GM23338 (cell line): Measurements from ENCODE around the gene KIRREL3. TPM values are rescaled to one million over a fixed set of nuclear protein-coding genes. Genes with fewer than 3 reads are reported as not detected.

Source experiments
- ATAC-seq: fragments of 200-7000 bp; cut with Tn5 transposase; 3 replicates; pipeline ENCODE4 v1.9.1; 2020
- DNase-seq: peaks from one replicate; pipeline ENCODE4 v3.0.0-alpha.2; 2015; ENCODE audit warnings: low spot score
- H2AFZ ChIP-seq: fragments of 200-600 bp; sonication (generic); 2 replicates; pipeline ENCODE4 v1.8.0; 2016; ENCODE audit warnings: antibody characterized with exemption, mild to moderate bottlenecking, moderate library complexity
- H3F3A ChIP-seq: fragments of 200-600 bp; sonication (generic); replicated peaks from 2 replicates; pipeline ENCODE4 v1.8.0; 2017; ENCODE audit warnings: antibody characterized with exemption, mixed run types, low read depth
- H3K27ac ChIP-seq: fragments of 200-600 bp; sonication (generic); 2 replicates; pipeline ENCODE4 v1.6.1; 2016; ENCODE audit warnings: low read depth
- H3K27me3 ChIP-seq: fragments of 200-600 bp; sonication (generic); 2 replicates; pipeline ENCODE4 v1.8.0; 2016; ENCODE audit warnings: mild to moderate bottlenecking, mixed run types, moderate library complexity; ENCODE audit not compliant: insufficient read depth
- H3K36me3 ChIP-seq: fragments of 200-600 bp; sonication (generic); 2 replicates; pipeline ENCODE4 v1.8.0; 2016; ENCODE audit warnings: mild to moderate bottlenecking; ENCODE audit not compliant: insufficient read depth
- H3K4me1 ChIP-seq: fragments of 200-600 bp; sonication (generic); 2 replicates; pipeline ENCODE4 v1.8.0; 2016; ENCODE audit warnings: mild to moderate bottlenecking, moderate library complexity; ENCODE audit not compliant: insufficient read depth
- H3K4me2 ChIP-seq: fragments of 200-600 bp; sonication (generic); 2 replicates; pipeline ENCODE4 v1.7.1; 2017; ENCODE audit warnings: mixed run types
- H3K4me3 ChIP-seq: fragments of 200-600 bp; sonication (generic); 2 replicates; pipeline ENCODE4 v1.6.1; 2016; ENCODE audit warnings: mixed run types
- H3K79me2 ChIP-seq: fragments of 200-600 bp; sonication (generic); replicated peaks from 2 replicates; pipeline ENCODE4 v1.8.0; 2017; ENCODE audit warnings: mild to moderate bottlenecking; ENCODE audit not compliant: insufficient read depth
- H3K9me2 ChIP-seq: fragments of 200-600 bp; sonication (generic); 2 replicates; pipeline ENCODE4 v1.8.0; 2017; ENCODE audit not compliant: insufficient read depth
- H4K20me1 ChIP-seq: fragments of 200-600 bp; sonication (generic); replicated peaks from 2 replicates; pipeline ENCODE4 v1.8.0; 2017; ENCODE audit warnings: mild to moderate bottlenecking; ENCODE audit not compliant: insufficient read depth
- H3K27ac Mint-ChIP-seq: 2 replicates; pipeline ENCODE4 v1.8.0; 2020; ENCODE audit warnings: inconsistent platforms, mild to moderate bottlenecking, moderate library complexity, mixed read lengths
- H3K27me3 Mint-ChIP-seq: 3 replicates; pipeline ENCODE4 v1.8.0; 2022; ENCODE audit warnings: low read depth, mild to moderate bottlenecking, moderate library complexity, mixed read lengths, inconsistent platforms; ENCODE audit not compliant: insufficient read depth, poor library complexity
- H3K36me3 Mint-ChIP-seq: 3 replicates; pipeline ENCODE4 v1.8.0; 2021; ENCODE audit warnings: low read depth, mild to moderate bottlenecking, inconsistent platforms, moderate library complexity, mixed read lengths
- H3K4me1 Mint-ChIP-seq: 3 replicates; pipeline ENCODE4 v1.8.0; 2020; ENCODE audit warnings: mild to moderate bottlenecking, inconsistent platforms, mixed read lengths
- H3K4me3 Mint-ChIP-seq: 3 replicates; pipeline ENCODE4 v1.8.0; 2021; ENCODE audit warnings: moderate library complexity, mild to moderate bottlenecking, inconsistent platforms, mixed read lengths
- H3K9me3 Mint-ChIP-seq: 3 replicates; pipeline ENCODE4 v1.8.0; 2020; ENCODE audit warnings: moderate library complexity, mild to moderate bottlenecking, inconsistent platforms, mixed read lengths
- CREB1 ChIP-seq: fragments of 250-450 bp; sonication (Bioruptor Pico); IDR thresholded peaks from 2 replicates; pipeline ENCODE4 v1.5.0; 2020; ENCODE audit warnings: low read depth, mild to moderate bottlenecking, moderate library complexity
- EZH2 ChIP-seq: fragments of 200-600 bp; sonication (generic); IDR thresholded peaks from one replicate; pipeline ENCODE4 v1.8.0; 2017; ENCODE audit warnings: antibody characterized with exemption, mild to moderate bottlenecking, low read depth; ENCODE audit not compliant: unreplicated experiment
- EZH2phosphoT487 ChIP-seq: fragments of 200-600 bp; sonication (generic); IDR thresholded peaks from one replicate; pipeline ENCODE4 v1.8.1; 2018; ENCODE audit warnings: antibody characterized with exemption; ENCODE audit not compliant: unreplicated experiment
- JUNB ChIP-seq: IDR thresholded peaks from one replicate; pipeline ENCODE4 v1.6.1; 2016; ENCODE audit warnings: antibody characterized with exemption; ENCODE audit not compliant: unreplicated experiment
- NANOG ChIP-seq: IDR thresholded peaks from 2 replicates; pipeline ENCODE4 v1.6.1; 2016; ENCODE audit warnings: antibody characterized with exemption, borderline replicate concordance
- POLR2AphosphoS5 ChIP-seq: IDR thresholded peaks from 2 replicates; pipeline ENCODE4 v1.6.1; 2016; ENCODE audit warnings: antibody characterized with exemption, low read depth
- STAT1 ChIP-seq: IDR thresholded peaks from one replicate; pipeline ENCODE4 v1.6.1; 2016; ENCODE audit warnings: antibody characterized with exemption; ENCODE audit not compliant: unreplicated experiment
- ZNF114 ChIP-seq: fragments of 250-450 bp; sonication (Bioruptor Pico); IDR thresholded peaks from 2 replicates; pipeline ENCODE4 v1.5.0; 2020; ENCODE audit warnings: mild to moderate bottlenecking, moderate library complexity
- ZNF331 ChIP-seq: fragments of 250-450 bp; sonication (Bioruptor Pico); IDR thresholded peaks from 2 replicates; pipeline ENCODE4 v1.5.0; 2020; ENCODE audit warnings: low read depth, mild to moderate bottlenecking, moderate library complexity
- polyA plus RNA-seq: library from polyadenylated mRNA; unstranded; fragments of >200 nt; fragmentation: Nextera tagmentation; extraction: Ambion mirVana; gene quantifications from 2 replicates; pipeline ENCODE4 v1.2.1, GENCODE V29; 2016
- total RNA-seq: library from RNA; depleted of rRNA; stranded (reverse); fragments of >200 nt; shearing (Covaris generic); gene quantifications from 2 replicates; pipeline ENCODE4 v1.2.3, GENCODE V29; 2014
- TF ChIP-seq, protein P1 (sequence below): IDR thresholded peaks from 2 replicates; pipeline ENCODE4 v1.6.1; 2016; ENCODE audit warnings: antibody characterized with exemption
- TF ChIP-seq, protein P2 (sequence below): fragments of 250-450 bp; sonication (Bioruptor Pico); IDR thresholded peaks from 2 replicates; pipeline ENCODE4 v1.5.0; 2020; ENCODE audit warnings: mild to moderate bottlenecking, moderate library complexity
- TF ChIP-seq, protein P3 (sequence below), 2 experiments: fragments of 200-600 bp in 1 of 2; sonication (generic) in 1 of 2; conservative IDR thresholded peaks; 2 replicates each; pipeline versions ENCODE4 v1.5.1 to v1.6.1; 2016 to 2017; ENCODE audit warnings: antibody characterized with exemption in 2 of 2, low read depth in 2 of 2, mild to moderate bottlenecking in 2 of 2, moderate library complexity in 1 of 2
- TF ChIP-seq, protein P4 (sequence below): IDR thresholded peaks from one replicate; pipeline ENCODE4 v1.6.1; 2018; ENCODE audit warnings: antibody characterized with exemption; ENCODE audit not compliant: unreplicated experiment

The KIRREL3 gene
- total and polyA plus RNA-seq, 2 experiments from 2014 or later, result 0.13 to 1.5 TPM

DNA sequence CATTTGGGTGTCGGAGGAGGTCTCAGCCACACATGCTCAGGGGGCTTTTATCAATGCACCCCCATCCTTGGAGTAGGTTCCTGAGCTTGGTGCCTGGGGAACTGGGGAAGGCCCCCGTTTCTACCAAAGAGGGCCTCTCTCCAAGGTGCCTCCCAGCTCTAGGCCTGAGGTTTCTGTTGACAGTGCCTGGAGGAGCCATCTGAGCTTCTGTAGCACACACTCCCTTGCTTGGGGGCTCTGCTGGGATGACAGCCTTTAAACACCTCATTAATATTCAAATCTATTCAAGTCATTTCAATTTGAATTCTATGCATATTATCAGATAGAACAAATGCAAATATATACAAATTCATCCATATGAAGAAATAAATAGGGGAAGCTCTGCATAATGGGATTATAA is 18.9 kb downstream of the KIRREL3 start:
- Mint-ChIP-seq H3K4me3 (no peak overlapping the region), H3K27ac (no peak overlapping the region), H3K9me3 (no peaks in the 10 kb centered on the region; the same call in 2 of the 3 replicates), H3K36me3 (no peaks in the 10 kb centered on the region), H3K4me1 (peaks cover 22% of the 10 kb centered on the region), H3K27me3 (peaks cover 4% of the 10 kb centered on the region)
- ATAC-seq (no peak), DNase-seq (no peak)
- no peak overlapping the region for H3K4me2 ChIP-seq
- no peaks in the 10 kb centered on the region for H4K20me1 ChIP-seq
- H3K27me3 ChIP-seq, result no peaks in the 10 kb centered on the region
- no peak overlapping the region for H2AFZ ChIP-seq
- no peak overlapping the region for H3K27ac ChIP-seq
- H3K9me2 ChIP-seq, result peaks cover 9% of the 10 kb centered on the region; the same call in 1 of the 2 replicates
- H3K4me3 ChIP-seq, result no peak overlapping the region
- H3F3A ChIP-seq, result no peaks in the 10 kb centered on the region
- TF ChIP-seq EZH2 (no peak), POLR2AphosphoS5 (no peak), STAT1 (no peak), EZH2phosphoT487 (no peak), CREB1 (CRISPR knock-in tag) (no peak), ZNF114 (CRISPR knock-in tag) (no peak), JUNB (no peak), NANOG (no peak), ZNF331 (CRISPR knock-in tag) (no peak)
- TF ChIP-seq, protein P1, sequence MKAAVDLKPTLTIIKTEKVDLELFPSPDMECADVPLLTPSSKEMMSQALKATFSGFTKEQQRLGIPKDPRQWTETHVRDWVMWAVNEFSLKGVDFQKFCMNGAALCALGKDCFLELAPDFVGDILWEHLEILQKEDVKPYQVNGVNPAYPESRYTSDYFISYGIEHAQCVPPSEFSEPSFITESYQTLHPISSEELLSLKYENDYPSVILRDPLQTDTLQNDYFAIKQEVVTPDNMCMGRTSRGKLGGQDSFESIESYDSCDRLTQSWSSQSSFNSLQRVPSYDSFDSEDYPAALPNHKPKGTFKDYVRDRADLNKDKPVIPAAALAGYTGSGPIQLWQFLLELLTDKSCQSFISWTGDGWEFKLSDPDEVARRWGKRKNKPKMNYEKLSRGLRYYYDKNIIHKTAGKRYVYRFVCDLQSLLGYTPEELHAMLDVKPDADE, result no peak
- TF ChIP-seq, protein P2, sequence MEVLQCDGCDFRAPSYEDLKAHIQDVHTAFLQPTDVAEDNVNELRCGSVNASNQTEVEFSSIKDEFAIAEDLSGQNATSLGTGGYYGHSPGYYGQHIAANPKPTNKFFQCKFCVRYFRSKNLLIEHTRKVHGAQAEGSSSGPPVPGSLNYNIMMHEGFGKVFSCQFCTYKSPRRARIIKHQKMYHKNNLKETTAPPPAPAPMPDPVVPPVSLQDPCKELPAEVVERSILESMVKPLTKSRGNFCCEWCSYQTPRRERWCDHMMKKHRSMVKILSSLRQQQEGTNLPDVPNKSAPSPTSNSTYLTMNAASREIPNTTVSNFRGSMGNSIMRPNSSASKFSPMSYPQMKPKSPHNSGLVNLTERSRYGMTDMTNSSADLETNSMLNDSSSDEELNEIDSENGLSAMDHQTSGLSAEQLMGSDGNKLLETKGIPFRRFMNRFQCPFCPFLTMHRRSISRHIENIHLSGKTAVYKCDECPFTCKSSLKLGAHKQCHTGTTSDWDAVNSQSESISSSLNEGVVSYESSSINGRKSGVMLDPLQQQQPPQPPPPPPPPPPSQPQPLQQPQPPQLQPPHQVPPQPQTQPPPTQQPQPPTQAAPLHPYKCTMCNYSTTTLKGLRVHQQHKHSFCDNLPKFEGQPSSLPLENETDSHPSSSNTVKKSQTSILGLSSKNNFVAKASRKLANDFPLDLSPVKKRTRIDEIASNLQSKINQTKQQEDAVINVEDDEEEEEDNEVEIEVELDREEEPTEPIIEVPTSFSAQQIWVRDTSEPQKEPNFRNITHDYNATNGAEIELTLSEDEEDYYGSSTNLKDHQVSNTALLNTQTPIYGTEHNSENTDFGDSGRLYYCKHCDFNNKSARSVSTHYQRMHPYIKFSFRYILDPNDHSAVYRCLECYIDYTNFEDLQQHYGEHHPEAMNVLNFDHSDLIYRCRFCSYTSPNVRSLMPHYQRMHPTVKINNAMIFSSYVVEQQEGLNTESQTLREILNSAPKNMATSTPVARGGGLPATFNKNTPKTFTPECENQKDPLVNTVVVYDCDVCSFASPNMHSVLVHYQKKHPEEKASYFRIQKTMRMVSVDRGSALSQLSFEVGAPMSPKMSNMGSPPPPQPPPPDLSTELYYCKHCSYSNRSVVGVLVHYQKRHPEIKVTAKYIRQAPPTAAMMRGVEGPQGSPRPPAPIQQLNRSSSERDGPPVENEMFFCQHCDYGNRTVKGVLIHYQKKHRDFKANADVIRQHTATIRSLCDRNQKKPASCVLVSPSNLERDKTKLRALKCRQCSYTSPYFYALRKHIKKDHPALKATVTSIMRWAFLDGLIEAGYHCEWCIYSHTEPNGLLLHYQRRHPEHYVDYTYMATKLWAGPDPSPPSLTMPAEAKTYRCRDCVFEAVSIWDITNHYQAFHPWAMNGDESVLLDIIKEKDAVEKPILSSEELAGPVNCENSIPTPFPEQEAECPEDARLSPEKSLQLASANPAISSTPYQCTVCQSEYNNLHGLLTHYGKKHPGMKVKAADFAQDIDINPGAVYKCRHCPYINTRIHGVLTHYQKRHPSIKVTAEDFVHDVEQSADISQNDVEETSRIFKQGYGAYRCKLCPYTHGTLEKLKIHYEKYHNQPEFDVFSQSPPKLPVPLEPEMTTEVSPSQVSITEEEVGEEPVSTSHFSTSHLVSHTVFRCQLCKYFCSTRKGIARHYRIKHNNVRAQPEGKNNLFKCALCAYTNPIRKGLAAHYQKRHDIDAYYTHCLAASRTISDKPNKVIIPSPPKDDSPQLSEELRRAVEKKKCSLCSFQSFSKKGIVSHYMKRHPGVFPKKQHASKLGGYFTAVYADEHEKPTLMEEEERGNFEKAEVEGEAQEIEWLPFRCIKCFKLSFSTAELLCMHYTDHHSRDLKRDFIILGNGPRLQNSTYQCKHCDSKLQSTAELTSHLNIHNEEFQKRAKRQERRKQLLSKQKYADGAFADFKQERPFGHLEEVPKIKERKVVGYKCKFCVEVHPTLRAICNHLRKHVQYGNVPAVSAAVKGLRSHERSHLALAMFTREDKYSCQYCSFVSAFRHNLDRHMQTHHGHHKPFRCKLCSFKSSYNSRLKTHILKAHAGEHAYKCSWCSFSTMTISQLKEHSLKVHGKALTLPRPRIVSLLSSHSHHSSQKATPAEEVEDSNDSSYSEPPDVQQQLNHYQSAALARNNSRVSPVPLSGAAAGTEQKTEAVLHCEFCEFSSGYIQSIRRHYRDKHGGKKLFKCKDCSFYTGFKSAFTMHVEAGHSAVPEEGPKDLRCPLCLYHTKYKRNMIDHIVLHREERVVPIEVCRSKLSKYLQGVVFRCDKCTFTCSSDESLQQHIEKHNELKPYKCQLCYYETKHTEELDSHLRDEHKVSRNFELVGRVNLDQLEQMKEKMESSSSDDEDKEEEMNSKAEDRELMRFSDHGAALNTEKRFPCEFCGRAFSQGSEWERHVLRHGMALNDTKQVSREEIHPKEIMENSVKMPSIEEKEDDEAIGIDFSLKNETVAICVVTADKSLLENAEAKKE (CRISPR knock-in tag), result no peak
- TF ChIP-seq, protein P3, sequence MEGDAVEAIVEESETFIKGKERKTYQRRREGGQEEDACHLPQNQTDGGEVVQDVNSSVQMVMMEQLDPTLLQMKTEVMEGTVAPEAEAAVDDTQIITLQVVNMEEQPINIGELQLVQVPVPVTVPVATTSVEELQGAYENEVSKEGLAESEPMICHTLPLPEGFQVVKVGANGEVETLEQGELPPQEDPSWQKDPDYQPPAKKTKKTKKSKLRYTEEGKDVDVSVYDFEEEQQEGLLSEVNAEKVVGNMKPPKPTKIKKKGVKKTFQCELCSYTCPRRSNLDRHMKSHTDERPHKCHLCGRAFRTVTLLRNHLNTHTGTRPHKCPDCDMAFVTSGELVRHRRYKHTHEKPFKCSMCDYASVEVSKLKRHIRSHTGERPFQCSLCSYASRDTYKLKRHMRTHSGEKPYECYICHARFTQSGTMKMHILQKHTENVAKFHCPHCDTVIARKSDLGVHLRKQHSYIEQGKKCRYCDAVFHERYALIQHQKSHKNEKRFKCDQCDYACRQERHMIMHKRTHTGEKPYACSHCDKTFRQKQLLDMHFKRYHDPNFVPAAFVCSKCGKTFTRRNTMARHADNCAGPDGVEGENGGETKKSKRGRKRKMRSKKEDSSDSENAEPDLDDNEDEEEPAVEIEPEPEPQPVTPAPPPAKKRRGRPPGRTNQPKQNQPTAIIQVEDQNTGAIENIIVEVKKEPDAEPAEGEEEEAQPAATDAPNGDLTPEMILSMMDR (conservative IDR thresholded peaks at IDR 0.05; ENCODE audit: low read depth in 2 of 2), result no peak
- TF ChIP-seq, protein P4, sequence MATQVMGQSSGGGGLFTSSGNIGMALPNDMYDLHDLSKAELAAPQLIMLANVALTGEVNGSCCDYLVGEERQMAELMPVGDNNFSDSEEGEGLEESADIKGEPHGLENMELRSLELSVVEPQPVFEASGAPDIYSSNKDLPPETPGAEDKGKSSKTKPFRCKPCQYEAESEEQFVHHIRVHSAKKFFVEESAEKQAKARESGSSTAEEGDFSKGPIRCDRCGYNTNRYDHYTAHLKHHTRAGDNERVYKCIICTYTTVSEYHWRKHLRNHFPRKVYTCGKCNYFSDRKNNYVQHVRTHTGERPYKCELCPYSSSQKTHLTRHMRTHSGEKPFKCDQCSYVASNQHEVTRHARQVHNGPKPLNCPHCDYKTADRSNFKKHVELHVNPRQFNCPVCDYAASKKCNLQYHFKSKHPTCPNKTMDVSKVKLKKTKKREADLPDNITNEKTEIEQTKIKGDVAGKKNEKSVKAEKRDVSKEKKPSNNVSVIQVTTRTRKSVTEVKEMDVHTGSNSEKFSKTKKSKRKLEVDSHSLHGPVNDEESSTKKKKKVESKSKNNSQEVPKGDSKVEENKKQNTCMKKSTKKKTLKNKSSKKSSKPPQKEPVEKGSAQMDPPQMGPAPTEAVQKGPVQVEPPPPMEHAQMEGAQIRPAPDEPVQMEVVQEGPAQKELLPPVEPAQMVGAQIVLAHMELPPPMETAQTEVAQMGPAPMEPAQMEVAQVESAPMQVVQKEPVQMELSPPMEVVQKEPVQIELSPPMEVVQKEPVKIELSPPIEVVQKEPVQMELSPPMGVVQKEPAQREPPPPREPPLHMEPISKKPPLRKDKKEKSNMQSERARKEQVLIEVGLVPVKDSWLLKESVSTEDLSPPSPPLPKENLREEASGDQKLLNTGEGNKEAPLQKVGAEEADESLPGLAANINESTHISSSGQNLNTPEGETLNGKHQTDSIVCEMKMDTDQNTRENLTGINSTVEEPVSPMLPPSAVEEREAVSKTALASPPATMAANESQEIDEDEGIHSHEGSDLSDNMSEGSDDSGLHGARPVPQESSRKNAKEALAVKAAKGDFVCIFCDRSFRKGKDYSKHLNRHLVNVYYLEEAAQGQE, result no peak
- H3K79me2 ChIP-seq, result no peaks in the 10 kb centered on the region
- H3K4me1 ChIP-seq, result peaks cover 23% of the 10 kb centered on the region
- 0 out of 2 replicates have a peak, but pooled peaks cover 2% of the 10 kb centered on the region for H3K36me3 ChIP-seq
